Choroid plexus epithelial cell (primary cell): ENCODE results near the gene SPAG17.

Experiments used
- DNase-seq: peaks from one replicate; pipeline ENCODE4 v3.0.0-alpha.2; 2010; ENCODE audit warnings: low read depth
- H3K4me3 ChIP-seq: 2 replicates; pipeline ENCODE4 v1.5.1; 2011; ENCODE audit warnings: low read depth, mild to moderate bottlenecking, control low read depth, low read length, moderate library complexity
- CTCF ChIP-seq: conservative IDR thresholded peaks from 2 replicates; pipeline ENCODE4 v1.5.1; 2011; ENCODE audit warnings: low read depth, mild to moderate bottlenecking, control low read depth, inconsistent platforms, low read length, moderate library complexity

The SPAG17 gene

GRCh38 chr1:118128761-118129160 lies 56.3 kb downstream of the SPAG17 start:
- no peak for DNase-seq
- TF ChIP-seq CTCF = no peak
- no peak overlapping the region for H3K4me3 ChIP-seq

GRCh38 chr1:118124064-118124463 lies 61.0 kb downstream of the SPAG17 start:
- H3K4me3 ChIP-seq = no peak overlapping the region
- no peak for DNase-seq
- TF ChIP-seq CTCF = no peak

GRCh38 chr1:118123116-118123839 lies 61.8 kb downstream of the SPAG17 start:
- no peak overlapping the region for H3K4me3 ChIP-seq
- no peak for DNase-seq
- TF ChIP-seq CTCF = no peak

GRCh38 chr1:118122234-118123004 lies 62.6 kb downstream of the SPAG17 start:
- TF ChIP-seq CTCF = no peak
- DNase-seq = no peak
- no peak overlapping the region for H3K4me3 ChIP-seq

GRCh38 chr1:118118873-118119463 lies 66.1 kb downstream of the SPAG17 start:
- H3K4me3 ChIP-seq = no peak overlapping the region
- TF ChIP-seq CTCF = no peak
- no peak for DNase-seq

GRCh38 chr1:118118469-118118868 lies 66.6 kb downstream of the SPAG17 start:
- no peak for DNase-seq
- TF ChIP-seq CTCF = no peak
- no peak overlapping the region for H3K4me3 ChIP-seq

- TF ChIP-seq CTCF = no peak
- H3K4me3 ChIP-seq = no peak overlapping the region
- no peak for DNase-seq
These were observed 67.5 kb downstream of the SPAG17 start for GRCh38 chr1:118117521-118117920.
